Measurements from ENCODE around the gene CAD. TPM values are rescaled to one million over a fixed set of nuclear protein-coding genes. Genes with fewer than 3 reads are reported as not detected.

CAD gene
- polyA plus RNA-seq, 1 experiment: 17.8 TPM

- POLR2A ChIA-PET: no interaction called here
- H3K27me3 ChIP-seq (ENCODE audit: control insufficient read depth, insufficient read depth, low read length): peaks cover 15% of the 10 kb centered on the region
- peak overlapping the region; percentile 11 for H3K27ac ChIP-seq (ENCODE audit: low read depth, low read length)
- DNase-seq (ENCODE audit: low read depth, low spot score): no peak
- CTCF ChIA-PET: interaction anchor here (0.6 to 5.1 kb wide), 5 partner anchors 14 to 240 kb away, joined by 3 to 53 read pairs (median 7); no protein-coding TSS in a partner anchor
- H3K4me3 ChIP-seq (ENCODE audit: low read depth, low read length): no peak overlapping the region
- TF ChIP-seq, protein P1, sequence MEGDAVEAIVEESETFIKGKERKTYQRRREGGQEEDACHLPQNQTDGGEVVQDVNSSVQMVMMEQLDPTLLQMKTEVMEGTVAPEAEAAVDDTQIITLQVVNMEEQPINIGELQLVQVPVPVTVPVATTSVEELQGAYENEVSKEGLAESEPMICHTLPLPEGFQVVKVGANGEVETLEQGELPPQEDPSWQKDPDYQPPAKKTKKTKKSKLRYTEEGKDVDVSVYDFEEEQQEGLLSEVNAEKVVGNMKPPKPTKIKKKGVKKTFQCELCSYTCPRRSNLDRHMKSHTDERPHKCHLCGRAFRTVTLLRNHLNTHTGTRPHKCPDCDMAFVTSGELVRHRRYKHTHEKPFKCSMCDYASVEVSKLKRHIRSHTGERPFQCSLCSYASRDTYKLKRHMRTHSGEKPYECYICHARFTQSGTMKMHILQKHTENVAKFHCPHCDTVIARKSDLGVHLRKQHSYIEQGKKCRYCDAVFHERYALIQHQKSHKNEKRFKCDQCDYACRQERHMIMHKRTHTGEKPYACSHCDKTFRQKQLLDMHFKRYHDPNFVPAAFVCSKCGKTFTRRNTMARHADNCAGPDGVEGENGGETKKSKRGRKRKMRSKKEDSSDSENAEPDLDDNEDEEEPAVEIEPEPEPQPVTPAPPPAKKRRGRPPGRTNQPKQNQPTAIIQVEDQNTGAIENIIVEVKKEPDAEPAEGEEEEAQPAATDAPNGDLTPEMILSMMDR (IDR thresholded peaks at IDR 0.05; ENCODE audit: low read depth, low read length): no peak
- no peaks in the 10 kb centered on the region for H3K9me3 ChIP-seq (ENCODE audit: control insufficient read depth, insufficient read depth, low read length)
These were observed 33.6 kb downstream of the CAD start for GRCh38 chr2:27250652-27251379.

- H3K27ac ChIP-seq (ENCODE audit: low read depth, low read length): no peak overlapping the region
- no peaks in the 10 kb centered on the region for H3K9me3 ChIP-seq (ENCODE audit: control insufficient read depth, insufficient read depth, low read length)
- TF ChIP-seq, protein P1 (IDR thresholded peaks at IDR 0.05; ENCODE audit: low read depth, low read length): no peak
- no peak for DNase-seq (ENCODE audit: low read depth, low spot score)
- ChIA-PET CTCF (interaction anchor here (1.3 to 5.1 kb wide), 4 partner anchors 15 to 73 kb away, joined by 4 to 53 read pairs (median 24); no protein-coding TSS in a partner anchor), POLR2A (no interaction called here)
- peaks cover 18% of the 10 kb centered on the region for H3K27me3 ChIP-seq (ENCODE audit: control insufficient read depth, insufficient read depth, low read length)
- no peak overlapping the region for H3K4me3 ChIP-seq (ENCODE audit: low read depth, low read length)
These were observed 34.6 kb downstream of the CAD start for GRCh38 chr2:27251766-27252165.

- TF ChIP-seq, protein P1 (IDR thresholded peaks at IDR 0.05; ENCODE audit: low read depth, low read length): no peak
- ChIA-PET CTCF (interaction anchor here (0.8 to 1.6 kb wide), 3 partner anchors 10 to 122 kb away, joined by 4 to 15 read pairs (median 6); no protein-coding TSS in a partner anchor), POLR2A (no interaction called here)
- no peak for DNase-seq (ENCODE audit: low read depth, low spot score)
- no peak overlapping the region for H3K27ac ChIP-seq (ENCODE audit: low read depth, low read length)
- peaks cover 30% of the 10 kb centered on the region for H3K27me3 ChIP-seq (ENCODE audit: control insufficient read depth, insufficient read depth, low read length)
- H3K4me3 ChIP-seq (ENCODE audit: low read depth, low read length): no peak overlapping the region
- no peaks in the 10 kb centered on the region for H3K9me3 ChIP-seq (ENCODE audit: control insufficient read depth, insufficient read depth, low read length)
These were observed 38.0 kb downstream of the CAD start for GRCh38 chr2:27255187-27255586.

GRCh38 chr2:27255660-27256059 is 38.5 kb downstream of the CAD start:
- Histone ChIP-seq H3K27ac (ENCODE audit: low read depth, low read length) (no peak overlapping the region), H3K9me3 (ENCODE audit: control insufficient read depth, insufficient read depth, low read length) (no peaks in the 10 kb centered on the region), H3K27me3 (ENCODE audit: control insufficient read depth, insufficient read depth, low read length) (peaks cover 30% of the 10 kb centered on the region), H3K4me3 (ENCODE audit: low read depth, low read length) (no peak overlapping the region)
- ChIA-PET POLR2A (no interaction called here), CTCF (interaction anchor here (0.8 to 1.6 kb wide), 3 partner anchors 10 to 122 kb away, joined by 4 to 15 read pairs (median 6); no protein-coding TSS in a partner anchor)
- TF ChIP-seq, protein P1 (IDR thresholded peaks at IDR 0.05; ENCODE audit: low read depth, low read length): no peak
- DNase-seq (ENCODE audit: low read depth, low spot score): no peak

GRCh38 chr2:27256855-27257454 is 39.8 kb downstream of the CAD start:
- CTCF ChIA-PET: interaction anchor here (0.6 to 1.3 kb wide), 3 partner anchors 15 to 46 kb away, joined by 3 to 8 read pairs (median 4); no protein-coding TSS in a partner anchor
- POLR2A ChIA-PET: no interaction called here
- TF ChIP-seq, protein P1 (IDR thresholded peaks at IDR 0.05; ENCODE audit: low read depth, low read length): no peak
- Histone ChIP-seq H3K9me3 (ENCODE audit: control insufficient read depth, insufficient read depth, low read length) (no peaks in the 10 kb centered on the region), H3K4me3 (ENCODE audit: low read depth, low read length) (no peak overlapping the region), H3K27ac (ENCODE audit: low read depth, low read length) (no peak overlapping the region), H3K27me3 (ENCODE audit: control insufficient read depth, insufficient read depth, low read length) (peaks cover 36% of the 10 kb centered on the region)
- DNase-seq (ENCODE audit: low read depth, low spot score): no peak

Measured in AG04450 (cell line).